ENCODE measurements around the gene ANKRD13B. TPM values are rescaled to one million over a fixed set of nuclear protein-coding genes. Genes with fewer than 3 reads are reported as not detected.
A peak's percentile ranks its signal among the peaks of the same experiment; 100 is the strongest.

ANKRD13B gene
- total RNA-seq, 1 experiment from 2014 or later, result 31.4 TPM

DNA sequence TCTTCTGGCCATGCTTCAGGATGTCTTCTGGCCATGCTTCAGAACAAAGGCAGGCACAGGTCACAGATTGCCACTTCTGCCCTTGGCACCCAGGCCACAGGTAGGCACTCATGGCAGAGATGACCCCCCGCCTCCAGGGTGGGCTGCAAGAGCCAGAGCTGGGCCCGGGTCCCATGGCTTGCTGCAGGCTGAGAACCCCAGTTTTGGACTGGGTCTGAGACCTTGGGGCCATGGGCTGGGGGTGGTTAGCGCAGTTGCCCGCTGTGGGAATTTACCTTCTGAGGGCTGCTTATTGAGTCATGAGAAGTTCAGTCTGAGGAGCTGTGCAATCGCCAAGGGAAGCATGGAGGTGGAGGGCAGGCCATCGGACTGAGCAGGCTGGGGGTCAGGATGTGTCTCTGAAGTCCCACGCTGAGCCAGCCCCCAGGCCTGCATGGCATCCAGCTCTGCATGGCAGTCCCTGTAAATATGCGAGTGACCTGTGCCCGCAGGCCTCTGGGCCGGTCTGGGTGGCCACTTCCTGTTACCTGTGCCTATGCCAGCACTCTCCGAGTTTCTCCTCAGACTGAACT, 1.7 kb downstream of the ANKRD13B start:
- no TSS peak for BruUV-seq (replicated peaks)
- in situ Hi-C loops (cut with HindIII; ENCODE audit: low pct_unique_long_range_greater_than_20kb, low sequenced_read_pairs) (no loop called here), intact Hi-C loops (cut with micrococcal nuclease; ENCODE audit: unreplicated experiment) (no loop called here)
- Histone ChIP-seq H3K4me3 (ENCODE audit: low read depth in 2 of 2, low read length in 2 of 2) (peak overlapping the region; percentile 71 to 72), H3K4me1 (ENCODE audit: control insufficient read depth, insufficient read depth, low read length) (peaks cover 69% of the 10 kb centered on the region), H3K27me3 (ENCODE audit: control insufficient read depth, insufficient read depth, low read length) (no peaks in the 10 kb centered on the region), H3K27ac (ENCODE audit: low read length) (peak overlapping the region; percentile 52; the same call in 1 of the 2 replicates), H3K9me3 (ENCODE audit: control insufficient read depth, insufficient read depth, low read depth, low read length) (no peaks in the 10 kb centered on the region), H3K36me3 (ENCODE audit: control insufficient read depth, insufficient read depth, low read length) (no peaks in the 10 kb centered on the region)
- TF ChIP-seq, protein P1, sequence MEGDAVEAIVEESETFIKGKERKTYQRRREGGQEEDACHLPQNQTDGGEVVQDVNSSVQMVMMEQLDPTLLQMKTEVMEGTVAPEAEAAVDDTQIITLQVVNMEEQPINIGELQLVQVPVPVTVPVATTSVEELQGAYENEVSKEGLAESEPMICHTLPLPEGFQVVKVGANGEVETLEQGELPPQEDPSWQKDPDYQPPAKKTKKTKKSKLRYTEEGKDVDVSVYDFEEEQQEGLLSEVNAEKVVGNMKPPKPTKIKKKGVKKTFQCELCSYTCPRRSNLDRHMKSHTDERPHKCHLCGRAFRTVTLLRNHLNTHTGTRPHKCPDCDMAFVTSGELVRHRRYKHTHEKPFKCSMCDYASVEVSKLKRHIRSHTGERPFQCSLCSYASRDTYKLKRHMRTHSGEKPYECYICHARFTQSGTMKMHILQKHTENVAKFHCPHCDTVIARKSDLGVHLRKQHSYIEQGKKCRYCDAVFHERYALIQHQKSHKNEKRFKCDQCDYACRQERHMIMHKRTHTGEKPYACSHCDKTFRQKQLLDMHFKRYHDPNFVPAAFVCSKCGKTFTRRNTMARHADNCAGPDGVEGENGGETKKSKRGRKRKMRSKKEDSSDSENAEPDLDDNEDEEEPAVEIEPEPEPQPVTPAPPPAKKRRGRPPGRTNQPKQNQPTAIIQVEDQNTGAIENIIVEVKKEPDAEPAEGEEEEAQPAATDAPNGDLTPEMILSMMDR (IDR thresholded peaks at IDR 0.05), result no peak
- TF ChIP-seq SIN3A (IDR thresholded peaks at IDR 0.05; ENCODE audit: borderline replicate concordance, insufficient read depth, low read depth, low read length) (no peak), REST (IDR thresholded peaks at IDR 0.05; ENCODE audit: insufficient read depth in 1 of 2, low read depth in 2 of 2, low read length in 1 of 2) (peak in 1 of 2 experiments; percentile 53; a peak in 1 of 4 replicates), TCF7L2 (IDR thresholded peaks at IDR 0.05; ENCODE audit: low read depth, low read length) (no peak), POLR2AphosphoS5 (IDR thresholded peaks at IDR 0.05; ENCODE audit: low read depth, low read length) (no peak)
- POLR2A ChIA-PET, result no interaction called here
- CTCF ChIA-PET, result interaction anchor here (0.8 kb wide), 1 partner anchor 22 kb away, joined by 4 read pairs; no protein-coding TSS in a partner anchor
- DNase-seq (ENCODE audit: low read depth, low spot score) (no peak), ATAC-seq (no peak)

DNA sequence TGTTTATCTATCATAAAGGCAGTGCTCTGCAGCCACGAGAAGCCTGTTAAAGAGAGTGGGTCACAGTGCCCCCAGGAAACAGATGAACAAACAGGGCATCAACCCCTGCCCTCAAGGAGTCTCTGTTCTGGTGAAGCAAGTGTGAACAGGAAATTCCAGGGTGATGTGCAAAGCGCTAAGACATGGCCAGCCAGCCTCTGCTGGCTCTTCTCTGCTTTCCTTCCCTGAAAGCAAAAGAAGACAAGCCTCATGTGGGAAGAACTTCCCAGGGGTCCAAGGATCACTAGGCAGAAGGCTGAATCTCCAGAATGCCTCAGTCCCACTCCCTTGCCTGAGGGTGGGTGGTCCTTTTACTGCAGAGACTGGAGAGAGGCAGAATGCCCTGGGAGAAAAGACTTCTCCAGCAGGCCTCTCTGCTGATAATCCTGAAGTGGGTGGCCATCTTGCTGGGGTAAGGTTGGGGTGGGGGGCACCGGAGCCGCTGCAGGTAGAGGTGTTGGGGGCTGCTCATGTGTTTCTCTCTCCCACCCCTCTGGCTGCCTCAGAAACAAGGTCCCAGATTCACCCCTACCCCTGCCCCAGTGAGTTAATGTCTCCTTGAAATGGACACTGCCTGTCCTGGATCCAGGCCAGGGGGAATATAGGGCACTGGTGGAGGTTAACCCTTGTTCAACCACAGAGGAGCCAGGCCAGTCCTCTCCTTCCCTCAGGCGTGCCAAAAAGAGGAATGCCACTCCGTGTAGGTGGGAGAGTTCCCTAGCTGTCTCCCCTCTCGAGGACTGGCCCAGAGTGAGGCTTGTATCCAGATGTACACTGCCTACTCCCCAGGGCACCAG, 2.4 kb downstream of the ANKRD13B start:
- ATAC-seq (no peak), DNase-seq (ENCODE audit: low read depth, low spot score) (no peak)
- in situ Hi-C loops (cut with HindIII; ENCODE audit: low pct_unique_long_range_greater_than_20kb, low sequenced_read_pairs) (no loop called here), intact Hi-C loops (cut with micrococcal nuclease; ENCODE audit: unreplicated experiment) (no loop called here)
- no TSS peak for BruUV-seq (replicated peaks)
- H3K36me3 ChIP-seq (ENCODE audit: control insufficient read depth, insufficient read depth, low read length), result no peaks in the 10 kb centered on the region
- peaks cover 62% of the 10 kb centered on the region for H3K4me1 ChIP-seq (ENCODE audit: control insufficient read depth, insufficient read depth, low read length)
- no peaks in the 10 kb centered on the region for H3K9me3 ChIP-seq (ENCODE audit: control insufficient read depth, insufficient read depth, low read depth, low read length)
- ChIA-PET CTCF (no interaction called here), POLR2A (no interaction called here)
- H3K27me3 ChIP-seq (ENCODE audit: control insufficient read depth, insufficient read depth, low read length), result no peaks in the 10 kb centered on the region
- H3K4me3 ChIP-seq (ENCODE audit: low read depth in 2 of 2, low read length in 2 of 2), result peak overlapping the region in 1 of 2 experiments; percentile 72; a peak in 1 of 4 replicates
- peak overlapping the region; percentile 15; the same call in 1 of the 2 replicates for H3K27ac ChIP-seq (ENCODE audit: low read length)
- TF ChIP-seq SIN3A (IDR thresholded peaks at IDR 0.05; ENCODE audit: borderline replicate concordance, insufficient read depth, low read depth, low read length), result no peak
